DLD1 (cell line): Measurements from ENCODE around the gene DPY19L1.
"Not testable (repeated sequence)": the region's sequence is repeated elsewhere in the genome, so short reads cannot be mapped to it uniquely, and the experiment has no call there.

Experiments
- in situ Hi-C: cut with HindIII; loops from 2 replicates; pipeline ENCODE4 v1.10.0; 2017; ENCODE audit warnings: low sequenced_read_pairs

The DPY19L1 gene

DNA sequence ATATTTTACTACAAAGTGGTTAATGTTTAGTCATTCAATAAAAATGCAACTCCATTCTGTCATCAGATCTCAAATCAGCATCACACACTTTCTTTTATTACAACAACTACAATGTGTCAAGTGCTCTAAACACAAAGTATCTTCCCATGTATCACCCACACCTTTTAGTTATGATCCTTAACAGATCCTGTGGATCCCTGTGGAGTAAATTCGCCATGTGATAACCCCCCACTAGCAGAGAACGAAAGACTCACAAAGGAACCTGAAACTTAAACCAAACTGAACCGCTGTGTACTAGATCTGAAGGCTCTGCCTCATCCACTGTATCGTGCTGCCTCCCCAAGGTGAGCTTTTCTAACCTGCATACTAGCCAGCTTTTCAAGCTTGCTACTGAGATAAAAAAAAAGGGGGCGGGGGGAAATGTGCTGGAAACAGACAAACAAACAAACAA, 1.7 kb downstream of the DPY19L1 start:
- in situ Hi-C loops: no loop called here

GRCh38 chr7:35032166-35032565, 5.1 kb downstream of the DPY19L1 start:
- in situ Hi-C loops: no loop called here

DNA sequence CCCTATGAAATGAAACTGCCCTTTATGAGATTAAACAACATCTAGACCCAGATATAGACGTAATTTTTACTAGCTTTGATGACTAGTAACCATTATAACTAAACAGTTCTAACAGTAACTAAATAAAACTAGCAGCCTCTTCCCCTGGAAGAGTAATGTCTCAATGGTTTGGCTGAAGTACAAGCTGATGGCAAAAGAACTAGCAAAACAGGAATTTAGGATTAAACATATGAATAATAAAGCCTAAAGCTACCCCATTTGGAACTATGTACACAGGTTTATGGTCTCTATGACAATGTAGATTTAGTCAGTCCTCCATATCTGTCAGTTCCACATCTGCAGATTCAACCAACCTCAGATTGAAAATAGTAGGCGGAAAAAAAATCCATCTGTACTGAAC, 6.4 kb downstream of the DPY19L1 start:
- in situ Hi-C loops: no loop called here

GRCh38 chr7:35029311-35029710, 8.0 kb downstream of the DPY19L1 start:
- in situ Hi-C loops: no loop called here

DNA sequence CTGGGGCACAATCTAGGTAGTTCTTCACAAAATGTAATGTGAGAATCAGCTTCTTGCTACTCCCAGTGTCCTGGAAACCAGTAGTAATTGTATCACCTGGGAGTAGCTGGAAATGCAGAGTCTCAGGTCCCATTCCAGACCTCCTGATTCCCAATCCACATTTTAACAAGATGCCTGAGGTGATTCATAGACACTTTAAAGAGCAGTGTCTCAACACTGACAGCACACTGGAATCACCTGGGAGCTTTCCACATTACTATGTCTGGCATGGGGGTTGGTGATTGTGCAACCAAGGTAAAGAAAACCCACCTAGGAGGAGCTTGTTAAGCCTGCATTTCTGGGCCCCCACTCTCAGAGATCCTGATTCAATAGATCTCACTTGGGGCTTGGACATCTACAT, 11.1 kb downstream of the DPY19L1 start:
- in situ Hi-C loops: no loop called here

DNA sequence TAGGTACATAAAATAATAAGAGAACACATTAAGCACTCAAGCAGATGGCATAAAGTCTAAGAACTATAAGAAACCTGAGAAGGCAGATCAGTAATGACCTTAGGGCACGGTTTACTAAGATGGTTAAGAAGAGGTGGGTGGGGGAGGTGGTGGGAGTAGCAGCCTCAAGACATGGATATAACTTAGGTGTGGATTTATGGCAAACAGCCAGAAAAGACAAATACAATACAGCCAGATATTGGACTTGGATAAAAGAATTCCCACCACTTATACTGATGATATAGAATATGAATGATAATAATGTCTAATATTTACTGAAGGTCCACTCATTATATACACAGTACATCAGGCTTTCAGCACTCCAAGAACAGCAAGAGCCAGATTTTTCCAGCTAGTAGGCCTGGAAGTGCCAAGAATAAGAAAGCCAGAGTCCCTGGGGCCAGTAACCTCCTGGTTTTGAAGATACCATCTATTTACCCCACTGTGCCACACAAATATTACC, 11.9 kb downstream of the DPY19L1 start:
- in situ Hi-C loops: no loop called here

GRCh38 chr7:35024298-35024697, 13.0 kb downstream of the DPY19L1 start:
- in situ Hi-C loops: no loop called here

GRCh38 chr7:35022725-35023124, 14.6 kb downstream of the DPY19L1 start:
- in situ Hi-C loops: no loop called here

GRCh38 chr7:35021445-35021844, 15.8 kb downstream of the DPY19L1 start:
- in situ Hi-C loops: no loop called here

- in situ Hi-C loops: no loop called here
Measured at GRCh38 chr7:35019801-35020200, 17.5 kb downstream of the DPY19L1 start.

DNA sequence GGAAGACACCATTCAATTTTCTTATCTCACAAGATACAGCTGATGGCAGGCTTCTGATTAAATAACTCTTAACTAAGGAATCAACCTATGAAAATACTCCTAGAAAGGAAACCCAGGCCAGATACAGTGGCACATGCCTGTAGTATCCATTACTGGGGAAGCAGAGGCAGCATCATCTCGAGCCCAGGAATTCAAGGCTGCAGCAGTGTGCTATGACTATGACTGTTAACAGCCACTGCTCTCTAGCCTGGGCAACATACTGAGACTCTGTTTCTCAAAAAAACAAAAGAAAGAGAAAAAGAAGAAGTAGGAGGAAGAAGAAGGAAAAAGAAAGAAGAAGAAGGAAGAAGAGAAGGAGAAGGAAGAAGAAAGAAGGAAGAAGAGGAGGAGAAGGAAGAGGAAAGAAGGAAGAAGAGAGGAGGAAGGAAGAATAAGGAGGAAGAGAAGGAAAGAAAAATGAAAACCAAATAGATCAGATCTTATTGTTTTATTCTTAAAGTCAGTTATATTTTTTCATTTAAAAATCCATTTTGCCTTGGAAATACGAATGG, 18.0 kb downstream of the DPY19L1 start:
- in situ Hi-C loops: no loop called here

DNA sequence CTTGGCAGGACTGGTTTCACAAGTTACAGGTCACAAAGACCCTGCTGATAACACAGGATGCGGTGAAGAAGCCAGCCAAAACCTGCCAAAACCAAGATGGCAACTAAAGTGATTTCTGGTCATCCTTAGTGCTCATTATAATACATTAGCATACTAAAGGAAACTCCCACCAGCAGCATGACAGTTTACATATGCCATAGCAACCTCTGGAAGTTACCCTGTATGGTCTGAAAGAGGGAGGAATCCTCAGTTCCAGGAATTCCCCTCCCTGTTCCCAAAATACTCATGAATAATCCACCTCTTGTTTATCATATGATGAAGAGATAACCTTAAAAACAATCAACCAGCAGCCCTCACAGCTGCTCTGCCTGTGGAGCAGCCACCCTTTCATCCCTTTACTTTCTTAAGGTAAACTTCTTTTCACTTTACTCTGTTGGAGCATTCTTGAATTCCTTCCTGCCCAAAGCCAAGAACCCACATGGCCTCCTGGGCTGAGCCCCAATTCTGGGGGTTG, 21.9 kb downstream of the DPY19L1 start:
- in situ Hi-C loops: no loop called here

- in situ Hi-C loops: no loop called here
Measured at GRCh38 chr7:35012160-35012559, 25.1 kb downstream of the DPY19L1 start.

DNA sequence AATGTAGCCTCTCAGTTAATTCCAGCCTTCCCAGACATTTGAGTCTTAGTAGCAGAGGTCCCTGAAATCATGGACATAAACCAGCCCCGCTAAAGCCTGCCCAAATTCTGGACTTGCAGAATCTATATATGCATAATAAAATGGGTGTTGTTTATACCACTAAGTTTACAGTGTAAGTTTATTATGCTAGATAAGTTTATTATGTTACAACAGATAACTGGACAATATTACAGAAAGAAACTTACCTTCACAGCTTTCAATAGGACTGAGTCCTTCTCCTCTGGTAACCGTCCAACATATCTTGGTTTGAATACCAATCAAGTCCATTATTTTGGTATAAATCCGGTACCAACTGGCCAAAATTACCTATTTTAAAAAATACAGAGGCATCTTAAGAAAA, 26.2 kb downstream of the DPY19L1 start:
- in situ Hi-C loops: no loop called here

DNA sequence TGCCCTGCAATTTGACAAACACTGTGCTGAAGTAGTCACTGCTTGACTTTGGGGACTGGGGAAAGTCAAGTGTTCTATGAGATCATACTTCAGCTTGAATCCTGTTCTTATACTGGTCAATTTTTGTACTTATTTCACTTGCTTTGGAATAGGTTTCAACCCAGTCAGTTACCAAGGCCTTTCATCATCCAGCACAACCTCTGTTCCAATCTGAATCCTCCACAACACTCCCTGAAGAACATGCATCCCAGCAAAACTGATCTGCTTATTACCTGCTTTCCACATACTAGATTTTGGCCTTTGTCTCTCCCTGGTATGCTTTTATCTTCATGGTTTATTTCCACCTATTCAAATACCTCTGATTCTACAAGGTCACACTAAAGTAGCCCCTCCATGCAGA, 29.5 kb downstream of the DPY19L1 start:
- in situ Hi-C loops: no loop called here

GRCh38 chr7:35004531-35005095, 32.7 kb downstream of the DPY19L1 start:
- in situ Hi-C loops: no loop called here

DNA sequence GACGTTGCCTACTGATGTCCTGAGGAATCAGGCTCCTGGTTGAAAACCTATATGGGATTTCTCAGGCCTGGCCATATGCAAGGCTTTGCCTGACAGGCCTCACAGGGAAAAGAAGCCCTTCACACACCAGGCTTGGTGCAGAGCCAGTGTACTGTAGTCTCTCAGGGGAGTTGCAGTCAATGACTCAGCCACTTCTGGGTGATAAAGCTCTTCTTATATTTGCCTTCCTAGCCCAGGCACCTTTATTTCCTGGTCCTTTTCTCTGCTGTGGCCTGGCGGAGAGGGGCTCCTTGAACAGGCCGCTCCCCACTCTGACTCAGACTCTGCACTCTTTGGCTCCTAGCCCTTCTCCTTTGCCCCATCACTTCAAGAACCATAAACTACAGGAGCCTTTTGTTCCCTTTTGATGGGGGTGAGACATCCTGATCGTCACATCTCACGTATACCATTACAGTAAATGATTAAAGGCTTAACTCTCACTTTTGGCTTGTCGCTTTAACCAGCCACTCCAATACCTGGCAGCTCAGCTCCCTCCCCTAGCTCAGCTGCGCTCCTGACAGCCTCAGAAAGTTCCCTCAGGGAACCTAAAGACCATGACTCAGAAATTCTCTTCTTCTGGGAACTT, 33.5 kb downstream of the DPY19L1 start:
- in situ Hi-C loops: no loop called here

- in situ Hi-C loops: not testable (repeated sequence)
Measured at GRCh38 chr7:35003177-35003650, 34.1 kb downstream of the DPY19L1 start.

DNA sequence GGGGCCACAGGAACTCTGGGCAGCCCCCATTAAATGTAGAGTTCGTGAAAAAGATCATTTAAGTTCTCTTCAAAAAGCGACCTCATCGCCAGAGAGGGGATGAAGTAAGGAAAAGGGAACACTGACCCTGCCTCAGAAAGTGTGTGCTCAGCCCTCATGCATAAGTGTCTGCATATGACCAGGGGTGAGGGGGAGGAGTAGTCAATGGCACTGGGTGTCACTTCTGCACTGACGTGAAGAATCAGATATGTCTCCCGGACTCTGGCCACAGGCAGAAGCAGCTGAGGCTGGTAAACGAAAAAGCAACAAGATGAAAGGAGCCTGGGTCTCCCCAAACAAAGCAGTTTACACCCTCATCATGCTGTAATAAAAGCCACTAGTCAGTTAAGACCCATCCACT, 39.0 kb downstream of the DPY19L1 start:
- in situ Hi-C loops: not testable (repeated sequence)

DNA sequence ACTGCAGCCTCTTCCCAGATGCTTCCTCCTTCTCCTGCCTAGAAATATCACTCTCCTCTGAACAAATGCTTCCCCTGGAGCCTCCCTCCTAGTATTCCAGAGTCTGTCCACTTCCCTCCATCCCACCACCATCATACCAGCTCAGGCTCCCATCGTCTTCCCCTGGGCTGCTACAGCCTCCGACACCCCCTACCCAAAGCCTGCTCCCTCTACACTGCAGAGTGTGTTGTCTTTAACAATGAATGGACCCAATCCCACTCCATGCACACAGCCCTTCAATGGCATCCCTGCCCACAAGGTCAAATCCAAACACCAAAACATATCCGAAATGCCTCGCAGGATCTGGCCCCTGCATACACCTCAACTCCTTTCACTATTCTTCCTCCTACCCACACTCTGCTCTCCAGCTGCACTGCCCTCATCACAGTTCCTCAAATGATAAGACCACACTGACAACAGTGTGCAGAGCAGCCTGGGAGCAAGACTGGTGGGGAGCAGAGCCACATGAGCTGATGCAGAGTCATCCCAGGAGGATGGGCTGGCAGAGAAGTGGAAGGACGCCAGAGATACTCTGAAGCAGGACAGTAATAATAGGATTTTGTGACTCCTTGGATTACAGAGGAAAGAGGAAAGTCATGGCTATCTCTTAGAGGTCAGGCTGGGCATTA, 40.7 kb downstream of the DPY19L1 start:
- in situ Hi-C loops: not testable (repeated sequence)

GRCh38 chr7:34995757-34996156, 41.5 kb downstream of the DPY19L1 start:
- in situ Hi-C loops: no loop called here
